NCI-H2227 (cell line): ENCODE results near the gene SYNPR.
"Not testable (repeated sequence)": the region's sequence is repeated elsewhere in the genome, so short reads cannot be mapped to it uniquely, and the experiment has no call there.

ENCODE experiments used
- DNase-seq: peaks from one replicate; lab custom pipeline; 2025; ENCODE audit not compliant: unreplicated experiment; lab: John Stamatoyannopoulos, UW

The SYNPR gene

GRCh38 chr3:63278171-63279004, at the start of gene SYNPR:
TSS of gene SYNPR (plus strand) at chr3:63278308.
- DNase-seq, result peak; percentile 45

- DNase-seq, result peak; percentile 83
Observed at GRCh38 chr3:63228677-63229076, 49.4 kb upstream of the SYNPR start.

- DNase-seq, result no peak
Observed at GRCh38 chr3:63230146-63230545, 48.0 kb upstream of the SYNPR start.

GRCh38 chr3:63231643-63232042, 46.5 kb upstream of the SYNPR start:
- no peak for DNase-seq

- DNase-seq, result peak; percentile 3
Observed at GRCh38 chr3:63232764-63233396, 45.2 kb upstream of the SYNPR start.

GRCh38 chr3:63240381-63240902, 37.7 kb upstream of the SYNPR start:
- no peak for DNase-seq

GRCh38 chr3:63242124-63242523, 36.0 kb upstream of the SYNPR start:
- no peak for DNase-seq

GRCh38 chr3:63244486-63244885, 33.6 kb upstream of the SYNPR start:
- no peak for DNase-seq

- peak; percentile 0 for DNase-seq
Observed at GRCh38 chr3:63245726-63246241, 32.3 kb upstream of the SYNPR start.

GRCh38 chr3:63248015-63248414, 30.1 kb upstream of the SYNPR start:
- DNase-seq, result no peak

GRCh38 chr3:63251499-63251898, 26.6 kb upstream of the SYNPR start:
- no peak for DNase-seq

- not testable (repeated sequence) for DNase-seq
Observed at GRCh38 chr3:63255819-63256218, 22.3 kb upstream of the SYNPR start.

GRCh38 chr3:63264716-63265115, 13.4 kb upstream of the SYNPR start:
- DNase-seq, result no peak

GRCh38 chr3:63274359-63274758, 3.7 kb upstream of the SYNPR start:
- DNase-seq, result no peak

- DNase-seq, result no peak
Observed at GRCh38 chr3:63279005-63279841, 1.1 kb downstream of the SYNPR start.

GRCh38 chr3:63287610-63288009, 9.5 kb downstream of the SYNPR start:
- DNase-seq, result no peak

GRCh38 chr3:63290686-63291085, 12.6 kb downstream of the SYNPR start:
- no peak for DNase-seq

- DNase-seq, result no peak
Observed at GRCh38 chr3:63294332-63294731, 16.2 kb downstream of the SYNPR start.

GRCh38 chr3:63295356-63295755, 17.2 kb downstream of the SYNPR start:
- no peak for DNase-seq

GRCh38 chr3:63295806-63296205, 17.7 kb downstream of the SYNPR start:
- no peak for DNase-seq

GRCh38 chr3:63296249-63296648, 18.1 kb downstream of the SYNPR start:
- no peak for DNase-seq
